ENCODE measurements around the gene NDUFAF7. TPM values are rescaled to one million over a fixed set of nuclear protein-coding genes. Genes with fewer than 3 reads are reported as not detected.

Gene NDUFAF7
- total RNA-seq, 4 donors from 2014 or later: 9.8 to 20.8 (median 12.3) TPM

GRCh38 chr2:37211212-37211611 lies 20.2 kb upstream of the NDUFAF7 start:
- H3K27ac ChIP-seq: no peak overlapping the region
- DNase-seq (ENCODE audit: low spot score in 2 of 2): no peak
- H3K36me3 ChIP-seq: peaks cover 94% of the 10 kb centered on the region
- TF ChIP-seq POLR2AphosphoS5 (IDR thresholded peaks at IDR 0.05): no peak
- no peak for TF ChIP-seq EP300 (IDR thresholded peaks at IDR 0.05)
- no peak for TF ChIP-seq POLR2A (IDR thresholded peaks at IDR 0.05)
- TF ChIP-seq CTCF (IDR thresholded peaks at IDR 0.05): no peak
- H3K27me3 ChIP-seq: no peaks in the 10 kb centered on the region
- H3K9me3 ChIP-seq: peaks cover 3% of the 10 kb centered on the region
- H3K4me1 ChIP-seq: no peaks in the 10 kb centered on the region
- no peak overlapping the region for H3K4me3 ChIP-seq

GRCh38 chr2:37211939-37212338 lies 19.5 kb upstream of the NDUFAF7 start:
- H3K4me3 ChIP-seq: no peak overlapping the region
- H3K27me3 ChIP-seq: no peaks in the 10 kb centered on the region
- no peak overlapping the region for H3K27ac ChIP-seq
- WGBS: 74% methylated on average over 3 of the region's 3 CpGs
- TF ChIP-seq EP300 (IDR thresholded peaks at IDR 0.05): no peak
- TF ChIP-seq POLR2A (IDR thresholded peaks at IDR 0.05): no peak
- TF ChIP-seq CTCF (IDR thresholded peaks at IDR 0.05): no peak
- no peak for TF ChIP-seq POLR2AphosphoS5 (IDR thresholded peaks at IDR 0.05)
- DNase-seq (ENCODE audit: low spot score in 2 of 2): no peak
- peaks cover 3% of the 10 kb centered on the region for H3K9me3 ChIP-seq
- H3K4me1 ChIP-seq: no peaks in the 10 kb centered on the region
- peaks cover 92% of the 10 kb centered on the region for H3K36me3 ChIP-seq

GRCh38 chr2:37215250-37215649 lies 16.2 kb upstream of the NDUFAF7 start:
- no peaks in the 10 kb centered on the region for H3K9me3 ChIP-seq
- H3K27me3 ChIP-seq: no peaks in the 10 kb centered on the region
- TF ChIP-seq POLR2A (IDR thresholded peaks at IDR 0.05) (no peak), CTCF (IDR thresholded peaks at IDR 0.05) (no peak), EP300 (IDR thresholded peaks at IDR 0.05) (no peak), POLR2AphosphoS5 (IDR thresholded peaks at IDR 0.05) (no peak)
- H3K36me3 ChIP-seq: peaks cover 73% of the 10 kb centered on the region
- 90% methylated on average over 1 of the region's 1 CpG for WGBS
- DNase-seq (ENCODE audit: low spot score in 2 of 2): no peak
- no peak overlapping the region for H3K27ac ChIP-seq
- no peak overlapping the region for H3K4me3 ChIP-seq
- peaks cover 14% of the 10 kb centered on the region for H3K4me1 ChIP-seq

GRCh38 chr2:37219046-37219445 lies 12.4 kb upstream of the NDUFAF7 start:
- 49% methylated on average over 4 of the region's 4 CpGs for WGBS
- Histone ChIP-seq H3K27ac (peak overlapping the region; percentile 45), H3K9me3 (no peaks in the 10 kb centered on the region), H3K4me1 (peaks cover 14% of the 10 kb centered on the region), H3K27me3 (no peaks in the 10 kb centered on the region), H3K4me3 (no peak overlapping the region), H3K36me3 (peaks cover 68% of the 10 kb centered on the region)
- no peak for DNase-seq (ENCODE audit: low spot score in 2 of 2)
- TF ChIP-seq EP300 (IDR thresholded peaks at IDR 0.05) (no peak), CTCF (IDR thresholded peaks at IDR 0.05) (no peak), POLR2A (IDR thresholded peaks at IDR 0.05) (no peak), POLR2AphosphoS5 (IDR thresholded peaks at IDR 0.05) (no peak)

GRCh38 chr2:37223131-37223530 lies 8.3 kb upstream of the NDUFAF7 start:
- WGBS: 95% methylated on average over 4 of the region's 4 CpGs
- Histone ChIP-seq H3K4me3 (no peak overlapping the region), H3K27me3 (no peaks in the 10 kb centered on the region), H3K36me3 (peaks cover 50% of the 10 kb centered on the region), H3K9me3 (no peaks in the 10 kb centered on the region), H3K4me1 (peaks cover 22% of the 10 kb centered on the region), H3K27ac (no peak overlapping the region)
- no peak for DNase-seq (ENCODE audit: low spot score in 2 of 2)
- no peak for TF ChIP-seq EP300 (IDR thresholded peaks at IDR 0.05)
- no peak for TF ChIP-seq POLR2A (IDR thresholded peaks at IDR 0.05)
- TF ChIP-seq POLR2AphosphoS5 (IDR thresholded peaks at IDR 0.05): no peak
- TF ChIP-seq CTCF (IDR thresholded peaks at IDR 0.05): no peak

All from suprapubic skin (tissue), 4 donors.